Measurements from ENCODE around the gene FRZB. TPM values are rescaled to one million over a fixed set of nuclear protein-coding genes. Genes with fewer than 3 reads are reported as not detected.

FRZB gene
- total RNA-seq, 1 experiment from 2014 or later, result 1.8 TPM

DNA sequence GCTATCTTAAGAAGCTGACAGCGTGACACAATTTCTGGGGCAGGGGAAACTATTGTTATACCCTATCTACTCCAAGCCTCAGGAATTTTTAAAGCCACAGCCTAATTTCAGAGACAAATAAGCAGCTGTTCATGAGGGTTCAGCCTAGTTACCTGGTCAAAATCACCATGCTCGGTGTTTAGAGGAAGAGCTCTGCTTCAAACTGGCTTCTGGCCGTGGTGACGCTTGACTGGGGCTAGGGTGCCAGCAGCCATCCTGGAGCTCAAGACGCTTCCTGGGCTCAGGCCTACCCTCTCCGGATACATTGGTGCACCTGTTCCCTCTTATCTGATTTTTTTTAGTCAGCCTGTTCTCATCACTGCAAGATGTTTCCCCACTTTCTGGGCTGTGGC is 41.7 kb downstream of the FRZB start:
- no peak overlapping the region for H3K4me3 ChIP-seq (ENCODE audit: low read depth, low read length, poor library complexity, severe bottlenecking)
- H3K27me3 ChIP-seq (replicated peaks; ENCODE audit: insufficient read depth, low read depth, low read length, poor library complexity), result no peaks in the 10 kb centered on the region
- intact Hi-C loops (cut with micrococcal nuclease; ENCODE audit: unreplicated experiment), result no loop called here
- BruUV-seq (replicated peaks), result no TSS peak
- H3K4me1 ChIP-seq (ENCODE audit: insufficient read depth, low read length, poor library complexity, severe bottlenecking), result peaks cover 17% of the 10 kb centered on the region
- CTCF ChIA-PET, result no interaction called here
- H3K36me3 ChIP-seq (ENCODE audit: insufficient read depth, low read length, poor library complexity, severe bottlenecking), result no peaks in the 10 kb centered on the region
- DNase-seq (ENCODE audit: low spot score), result no peak
- no peak overlapping the region for H3K27ac ChIP-seq (ENCODE audit: low read depth, low read length, poor library complexity, severe bottlenecking)
- TF ChIP-seq EZH2 (IDR thresholded peaks at IDR 0.05; ENCODE audit: borderline replicate concordance, low read depth, low read length, poor library complexity, severe bottlenecking), result no peak
- TF ChIP-seq, protein P1, sequence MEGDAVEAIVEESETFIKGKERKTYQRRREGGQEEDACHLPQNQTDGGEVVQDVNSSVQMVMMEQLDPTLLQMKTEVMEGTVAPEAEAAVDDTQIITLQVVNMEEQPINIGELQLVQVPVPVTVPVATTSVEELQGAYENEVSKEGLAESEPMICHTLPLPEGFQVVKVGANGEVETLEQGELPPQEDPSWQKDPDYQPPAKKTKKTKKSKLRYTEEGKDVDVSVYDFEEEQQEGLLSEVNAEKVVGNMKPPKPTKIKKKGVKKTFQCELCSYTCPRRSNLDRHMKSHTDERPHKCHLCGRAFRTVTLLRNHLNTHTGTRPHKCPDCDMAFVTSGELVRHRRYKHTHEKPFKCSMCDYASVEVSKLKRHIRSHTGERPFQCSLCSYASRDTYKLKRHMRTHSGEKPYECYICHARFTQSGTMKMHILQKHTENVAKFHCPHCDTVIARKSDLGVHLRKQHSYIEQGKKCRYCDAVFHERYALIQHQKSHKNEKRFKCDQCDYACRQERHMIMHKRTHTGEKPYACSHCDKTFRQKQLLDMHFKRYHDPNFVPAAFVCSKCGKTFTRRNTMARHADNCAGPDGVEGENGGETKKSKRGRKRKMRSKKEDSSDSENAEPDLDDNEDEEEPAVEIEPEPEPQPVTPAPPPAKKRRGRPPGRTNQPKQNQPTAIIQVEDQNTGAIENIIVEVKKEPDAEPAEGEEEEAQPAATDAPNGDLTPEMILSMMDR (conservative IDR thresholded peaks at IDR 0.05; ENCODE audit: low read depth, low read length), result no peak
- POLR2A ChIA-PET (ENCODE audit: low non-redundant PET), result no interaction called here
- no peaks in the 10 kb centered on the region for H3K9me3 ChIP-seq (ENCODE audit: low read depth, low read length, poor library complexity, severe bottlenecking)

DNA sequence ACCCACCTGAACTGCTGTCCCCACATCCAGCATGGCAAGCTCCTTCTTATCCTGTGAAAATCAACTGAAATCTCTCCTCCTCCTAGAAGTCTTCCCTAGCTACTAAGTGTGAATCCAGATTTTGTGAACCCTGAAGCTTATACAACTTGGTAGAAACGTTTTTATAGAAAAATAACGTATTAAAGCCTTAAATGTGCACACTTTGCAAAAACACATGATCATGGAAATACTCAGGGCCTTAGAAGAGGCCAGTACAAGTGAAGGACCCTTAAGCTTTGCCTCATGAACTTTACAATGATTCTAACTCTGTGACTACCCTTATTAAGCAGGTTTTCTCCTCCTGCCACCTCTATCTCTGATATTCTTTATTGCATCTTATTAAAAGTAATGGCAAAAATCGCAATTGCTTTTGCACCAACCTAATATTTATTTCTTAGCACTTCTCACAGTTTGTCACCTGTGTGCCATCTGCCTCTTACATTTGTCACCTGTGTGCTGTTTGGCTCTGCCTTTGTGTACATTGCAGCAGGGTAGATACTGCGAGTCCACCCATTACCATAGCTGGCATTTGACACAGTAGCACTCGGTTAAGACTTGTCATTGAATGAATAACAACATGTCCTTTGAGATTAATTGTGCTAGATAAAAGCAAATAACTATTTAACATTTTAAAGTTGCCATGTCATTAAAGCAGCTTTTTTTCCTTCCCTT is 42.2 kb downstream of the FRZB start:
- CTCF ChIA-PET, result no interaction called here

DNA sequence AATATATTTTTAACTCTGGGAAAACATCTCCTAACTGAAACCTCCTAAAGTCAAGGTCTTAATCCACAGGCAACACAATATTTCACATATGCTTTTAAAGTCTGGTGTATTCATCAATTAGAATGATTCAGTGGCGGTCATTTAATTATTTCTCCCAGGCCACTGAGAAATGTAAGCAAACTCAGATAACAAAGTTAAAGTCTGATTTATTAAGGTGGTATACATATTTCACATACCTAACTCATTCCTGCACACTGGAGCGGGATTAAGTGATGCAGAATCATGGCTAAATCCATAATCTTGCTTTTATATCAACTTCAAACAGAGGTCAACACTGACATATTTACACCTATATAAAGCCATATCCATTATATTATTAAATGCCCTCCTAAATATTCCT is 43.7 kb downstream of the FRZB start:
- Histone ChIP-seq H3K4me3 (ENCODE audit: low read depth, low read length, poor library complexity, severe bottlenecking) (no peak overlapping the region), H3K27ac (ENCODE audit: low read depth, low read length, poor library complexity, severe bottlenecking) (no peak overlapping the region), H3K27me3 (replicated peaks; ENCODE audit: insufficient read depth, low read depth, low read length, poor library complexity) (no peaks in the 10 kb centered on the region), H3K9me3 (ENCODE audit: low read depth, low read length, poor library complexity, severe bottlenecking) (no peaks in the 10 kb centered on the region), H3K36me3 (ENCODE audit: insufficient read depth, low read length, poor library complexity, severe bottlenecking) (no peaks in the 10 kb centered on the region), H3K4me1 (ENCODE audit: insufficient read depth, low read length, poor library complexity, severe bottlenecking) (peaks cover 33% of the 10 kb centered on the region)
- CTCF ChIA-PET, result no interaction called here
- POLR2A ChIA-PET (ENCODE audit: low non-redundant PET), result no interaction called here
- intact Hi-C loops (cut with micrococcal nuclease; ENCODE audit: unreplicated experiment), result no loop called here
- BruUV-seq (replicated peaks), result no TSS peak
- TF ChIP-seq, protein P1 (conservative IDR thresholded peaks at IDR 0.05; ENCODE audit: low read depth, low read length), result no peak
- TF ChIP-seq EZH2 (IDR thresholded peaks at IDR 0.05; ENCODE audit: borderline replicate concordance, low read depth, low read length, poor library complexity, severe bottlenecking), result no peak
- no peak for DNase-seq (ENCODE audit: low spot score)

More for the DNA sequence above, 42.2 kb downstream of the FRZB start:
- no peak for DNase-seq (ENCODE audit: low spot score)
- Histone ChIP-seq H3K36me3 (ENCODE audit: insufficient read depth, low read length, poor library complexity, severe bottlenecking) (no peaks in the 10 kb centered on the region), H3K4me3 (ENCODE audit: low read depth, low read length, poor library complexity, severe bottlenecking) (no peak overlapping the region), H3K9me3 (ENCODE audit: low read depth, low read length, poor library complexity, severe bottlenecking) (no peaks in the 10 kb centered on the region), H3K27ac (ENCODE audit: low read depth, low read length, poor library complexity, severe bottlenecking) (no peak overlapping the region), H3K4me1 (ENCODE audit: insufficient read depth, low read length, poor library complexity, severe bottlenecking) (peaks cover 20% of the 10 kb centered on the region), H3K27me3 (replicated peaks; ENCODE audit: insufficient read depth, low read depth, low read length, poor library complexity) (no peaks in the 10 kb centered on the region)
- intact Hi-C loops (cut with micrococcal nuclease; ENCODE audit: unreplicated experiment), result no loop called here
- BruUV-seq (replicated peaks), result no TSS peak
- POLR2A ChIA-PET (ENCODE audit: low non-redundant PET), result interaction anchor here (0.6 kb wide), 1 partner anchor 17 kb away, joined by 3 read pairs; no protein-coding TSS in a partner anchor
- no peak for TF ChIP-seq EZH2 (IDR thresholded peaks at IDR 0.05; ENCODE audit: borderline replicate concordance, low read depth, low read length, poor library complexity, severe bottlenecking)
- TF ChIP-seq, protein P1 (conservative IDR thresholded peaks at IDR 0.05; ENCODE audit: low read depth, low read length), result no peak
